Ishikawa (cell line): Measurements from ENCODE around the gene INKA1.

Experiments used
- CREB1 ChIP-seq: IDR thresholded peaks from 2 replicates; pipeline ENCODE4 v1.6.1; 2012; ENCODE audit warnings: low read depth
- EGR1 ChIP-seq: IDR thresholded peaks from 2 replicates; pipeline ENCODE4 v1.6.1; 2012
- EP300 ChIP-seq: IDR thresholded peaks from 2 replicates; pipeline ENCODE4 v1.6.1; 2012; ENCODE audit warnings: borderline replicate concordance
- FOXM1 ChIP-seq: IDR thresholded peaks from 2 replicates; pipeline ENCODE4 v1.6.1; 2012; ENCODE audit warnings: low read depth, borderline replicate concordance
- MAX ChIP-seq: IDR thresholded peaks from 2 replicates; pipeline ENCODE4 v1.6.1; 2012
- NFIC ChIP-seq: IDR thresholded peaks from 2 replicates; pipeline ENCODE4 v1.6.1; 2012
- RAD21 ChIP-seq: IDR thresholded peaks from 2 replicates; pipeline ENCODE4 v1.6.1; 2012; ENCODE audit warnings: low read depth
- REST ChIP-seq: IDR thresholded peaks from 2 replicates; pipeline ENCODE4 v1.6.1; 2012; ENCODE audit warnings: low read depth, mild to moderate bottlenecking
- TAF1 ChIP-seq: IDR thresholded peaks from 2 replicates; pipeline ENCODE4 v1.6.1; 2012; ENCODE audit warnings: low read depth, mild to moderate bottlenecking
- TCF12 ChIP-seq: IDR thresholded peaks from 2 replicates; pipeline ENCODE4 v1.6.1; 2012; ENCODE audit warnings: low read depth
- TEAD4 ChIP-seq: IDR thresholded peaks from 2 replicates; pipeline ENCODE4 v1.6.1; 2012
- USF1 ChIP-seq: IDR thresholded peaks from 2 replicates; pipeline ENCODE4 v1.6.1; 2012
- YY1 ChIP-seq: IDR thresholded peaks from 2 replicates; pipeline ENCODE4 v1.6.1; 2012; ENCODE audit warnings: low read depth

- no peak for TF ChIP-seq NFIC
- TF ChIP-seq REST: no peak
- TF ChIP-seq TAF1: no peak
- TF ChIP-seq RAD21: no peak
- TF ChIP-seq CREB1: no peak
- TF ChIP-seq USF1: no peak
- no peak for TF ChIP-seq FOXM1
- no peak for TF ChIP-seq EP300
- TF ChIP-seq YY1: no peak
- no peak for TF ChIP-seq TEAD4
- TF ChIP-seq TCF12: no peak
- no peak for TF ChIP-seq EGR1
- no peak for TF ChIP-seq MAX
Measured at GRCh38 chr3:49769286-49769915, 33.7 kb upstream of the INKA1 start.
